ENCODE measurements around the gene PEX10.

DNA sequence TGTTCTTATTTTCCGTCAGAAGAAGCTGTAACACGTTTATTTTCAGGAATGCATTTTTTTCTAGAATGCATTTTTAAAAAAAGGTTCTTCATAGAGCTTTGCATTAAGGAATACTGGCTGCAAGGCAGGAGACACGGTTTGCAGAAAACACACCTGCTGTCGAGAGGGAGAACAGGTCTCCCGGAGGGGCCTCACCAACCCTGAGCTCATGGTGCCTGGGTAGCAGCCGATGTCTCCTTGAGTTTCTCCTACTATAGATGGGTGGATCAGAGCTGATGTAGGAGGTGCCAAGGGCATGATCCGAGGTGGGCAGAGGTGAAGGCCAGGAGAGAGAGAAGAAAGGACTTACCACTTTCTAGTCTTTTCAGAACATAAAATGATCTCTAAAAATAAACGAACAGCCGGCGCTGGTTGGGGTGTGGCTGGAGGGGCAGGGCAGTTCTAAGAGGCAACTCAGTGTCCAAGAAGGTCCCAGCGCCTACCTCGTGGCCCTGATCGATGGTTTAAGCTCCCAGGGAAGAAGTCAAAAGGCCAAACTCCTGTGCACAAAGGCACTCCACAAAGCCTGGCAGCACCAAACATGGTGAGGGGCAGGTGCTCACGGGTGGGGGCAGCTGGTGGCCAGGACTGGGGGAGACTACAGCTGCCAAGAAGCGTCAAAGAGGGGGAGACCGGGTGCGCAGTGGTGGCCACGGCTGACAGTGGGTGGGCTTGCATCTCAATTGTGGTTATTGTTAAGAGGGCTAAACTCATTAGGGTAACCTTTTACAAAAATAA, 33.2 kb downstream of the PEX10 start:
- TF ChIP-seq GATA2 (IDR thresholded peaks at IDR 0.05; ENCODE audit: low read depth, low read length) = no peak
- no peak for TF ChIP-seq GATA3 (IDR thresholded peaks at IDR 0.05; ENCODE audit: low read depth, low read length)

Data from SH-SY5Y (cell line).